HCT116 (cell line): ENCODE measurements around the gene FAM110A.

Experiments used
- CTCF ChIP-seq, 3 experiments: fragments of 200-600 bp in 1 of 3; sonication (generic) in 1 of 3; IDR thresholded peaks in 2 of 3; conservative IDR thresholded peaks in 1 of 3; 2 replicates each; pipeline ENCODE4 v1.5.1; 2012 to 2017; ENCODE audit warnings: low read depth in 2 of 3, low read length in 2 of 3, antibody characterized with exemption in 1 of 3, borderline replicate concordance in 1 of 3, control low read depth in 1 of 3, mild to moderate bottlenecking in 1 of 3, mixed read lengths in 1 of 3, mixed run types in 1 of 3, moderate library complexity in 1 of 3; ENCODE audit not compliant: insufficient read depth in 1 of 3
- POLR2AphosphoS5 ChIP-seq: IDR thresholded peaks from 2 replicates; pipeline ENCODE4 v1.6.1; 2011; ENCODE audit warnings: mild to moderate bottlenecking, low read depth, low read length, moderate library complexity
- YY1 ChIP-seq: IDR thresholded peaks from 2 replicates; pipeline ENCODE4 v1.6.1; 2011; ENCODE audit warnings: low read length, low read depth, moderate library complexity, mild to moderate bottlenecking; ENCODE audit not compliant: insufficient replicate concordance; ENCODE audit errors: extremely low read depth

- no peak for TF ChIP-seq POLR2AphosphoS5
- no peak for TF ChIP-seq YY1
- no peak for TF ChIP-seq CTCF (IDR thresholded peaks at IDR 0.05 in 2 of 3, conservative IDR thresholded peaks at IDR 0.05 in 1 of 3; ENCODE audit: borderline replicate concordance in 1 of 3, insufficient read depth in 1 of 3, low read depth in 2 of 3, low read length in 2 of 3)
These were observed 36.6 kb upstream of the FAM110A start for GRCh38 chr20:796921-797320.
